ENCODE measurements around the gene SERPINE1.

Gene SERPINE1

DNA sequence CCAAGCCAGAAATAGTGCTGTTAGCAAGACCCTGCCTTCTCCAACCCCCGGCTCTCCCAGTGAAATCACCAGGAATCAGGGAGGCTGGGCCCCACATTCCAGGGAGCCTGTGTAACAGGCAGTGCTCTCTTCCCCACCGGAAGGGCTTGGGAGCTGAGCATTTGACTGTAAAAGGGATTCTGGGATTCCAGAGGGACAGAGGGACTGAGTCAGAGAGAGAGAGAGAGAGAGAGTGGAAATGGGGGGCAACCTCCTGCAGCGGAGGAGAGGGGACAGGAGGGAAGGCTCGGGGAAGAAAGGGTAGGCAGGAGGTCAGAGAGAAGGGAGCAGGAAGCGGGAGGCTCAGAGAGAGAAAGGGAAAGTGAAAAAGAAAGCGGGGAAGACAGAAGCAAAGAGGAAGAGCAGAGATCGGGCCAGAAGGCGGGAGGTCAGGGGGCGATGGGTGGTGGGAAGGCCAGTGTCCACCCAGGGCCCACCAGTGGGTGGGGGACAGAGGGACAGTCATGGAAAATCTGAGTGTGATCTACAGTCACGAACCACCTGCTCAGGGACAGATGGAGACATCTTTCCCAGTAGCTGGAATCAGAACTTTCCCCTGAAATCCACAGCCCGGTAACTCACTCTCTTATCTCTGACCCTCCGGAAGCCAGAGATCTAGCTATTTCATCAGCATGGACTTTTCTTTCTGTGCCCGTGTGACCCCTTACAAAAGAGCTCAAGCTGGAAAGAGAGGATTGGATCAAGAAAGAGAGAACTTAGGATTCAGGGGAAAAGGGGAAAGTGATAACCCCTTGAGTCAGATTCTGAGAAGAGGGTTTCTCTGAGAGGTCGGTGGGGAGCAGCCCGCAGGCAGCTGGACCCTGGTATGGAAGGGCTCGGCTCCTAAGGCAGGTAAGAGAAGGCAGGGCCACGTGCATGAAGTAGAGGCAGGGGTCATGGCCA, 4.6 kb upstream of the SERPINE1 start:
- POLR2A ChIA-PET: interaction anchor here (0.8 kb wide), 1 partner anchor 17 kb away, joined by 5 read pairs; no protein-coding TSS in a partner anchor
- CTCF ChIA-PET: interaction anchor here (1.0 to 9.9 kb wide), 5 partner anchors 14 to 160 kb away, joined by 3 to 81 read pairs (median 4); no protein-coding TSS in a partner anchor
- DNase-seq (ENCODE audit: extremely low spot score): peak; percentile 74
- TF ChIP-seq, protein P1, sequence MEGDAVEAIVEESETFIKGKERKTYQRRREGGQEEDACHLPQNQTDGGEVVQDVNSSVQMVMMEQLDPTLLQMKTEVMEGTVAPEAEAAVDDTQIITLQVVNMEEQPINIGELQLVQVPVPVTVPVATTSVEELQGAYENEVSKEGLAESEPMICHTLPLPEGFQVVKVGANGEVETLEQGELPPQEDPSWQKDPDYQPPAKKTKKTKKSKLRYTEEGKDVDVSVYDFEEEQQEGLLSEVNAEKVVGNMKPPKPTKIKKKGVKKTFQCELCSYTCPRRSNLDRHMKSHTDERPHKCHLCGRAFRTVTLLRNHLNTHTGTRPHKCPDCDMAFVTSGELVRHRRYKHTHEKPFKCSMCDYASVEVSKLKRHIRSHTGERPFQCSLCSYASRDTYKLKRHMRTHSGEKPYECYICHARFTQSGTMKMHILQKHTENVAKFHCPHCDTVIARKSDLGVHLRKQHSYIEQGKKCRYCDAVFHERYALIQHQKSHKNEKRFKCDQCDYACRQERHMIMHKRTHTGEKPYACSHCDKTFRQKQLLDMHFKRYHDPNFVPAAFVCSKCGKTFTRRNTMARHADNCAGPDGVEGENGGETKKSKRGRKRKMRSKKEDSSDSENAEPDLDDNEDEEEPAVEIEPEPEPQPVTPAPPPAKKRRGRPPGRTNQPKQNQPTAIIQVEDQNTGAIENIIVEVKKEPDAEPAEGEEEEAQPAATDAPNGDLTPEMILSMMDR (IDR thresholded peaks at IDR 0.05; ENCODE audit: control extremely low read depth, extremely low read depth, low read depth, missing control alignments): no peak

DNA sequence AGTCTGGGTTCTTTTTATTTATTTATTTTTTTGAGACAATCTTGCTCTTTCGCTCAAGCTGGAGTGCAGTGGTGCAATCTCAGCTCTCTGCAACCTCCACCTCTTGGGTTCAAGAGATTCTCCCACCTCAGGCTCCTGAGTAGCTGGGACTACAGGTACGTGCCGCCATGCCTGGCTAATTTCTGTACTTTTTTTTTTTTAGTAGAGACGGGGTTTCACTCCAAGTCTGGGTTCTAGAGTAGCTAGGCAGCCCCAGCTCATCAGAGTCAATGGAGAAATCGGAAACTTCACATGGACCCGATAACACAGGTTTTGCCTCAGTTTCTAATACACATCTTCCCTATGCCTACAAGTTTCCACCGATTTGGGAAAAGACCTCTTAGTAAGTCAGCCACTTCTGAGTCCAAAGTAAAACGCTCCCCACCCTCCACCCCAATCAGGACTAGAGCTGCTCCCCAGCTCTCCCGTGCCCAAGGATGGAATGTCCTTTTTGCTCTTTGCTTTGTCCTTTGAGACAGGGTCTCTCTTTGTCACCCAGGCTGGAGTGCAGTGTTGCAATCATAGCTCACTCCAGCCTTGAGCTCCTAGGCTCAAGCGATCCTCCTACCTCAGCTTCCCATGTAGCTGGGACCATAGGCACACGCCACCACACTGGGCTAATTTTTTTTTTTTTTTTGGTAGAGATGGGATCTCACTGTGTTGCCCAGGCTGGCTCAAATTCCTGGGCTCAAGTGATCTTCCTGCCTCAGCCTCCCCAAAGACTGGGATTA, 3.8 kb upstream of the SERPINE1 start:
- ChIA-PET POLR2A (no interaction called here), CTCF (interaction anchor here (1.2 to 9.9 kb wide), 4 partner anchors 14 to 159 kb away, joined by 4 to 81 read pairs (median 22); no protein-coding TSS in a partner anchor)
- TF ChIP-seq, protein P1 (IDR thresholded peaks at IDR 0.05; ENCODE audit: control extremely low read depth, extremely low read depth, low read depth, missing control alignments): no peak
- DNase-seq (ENCODE audit: extremely low spot score): no peak

DNA sequence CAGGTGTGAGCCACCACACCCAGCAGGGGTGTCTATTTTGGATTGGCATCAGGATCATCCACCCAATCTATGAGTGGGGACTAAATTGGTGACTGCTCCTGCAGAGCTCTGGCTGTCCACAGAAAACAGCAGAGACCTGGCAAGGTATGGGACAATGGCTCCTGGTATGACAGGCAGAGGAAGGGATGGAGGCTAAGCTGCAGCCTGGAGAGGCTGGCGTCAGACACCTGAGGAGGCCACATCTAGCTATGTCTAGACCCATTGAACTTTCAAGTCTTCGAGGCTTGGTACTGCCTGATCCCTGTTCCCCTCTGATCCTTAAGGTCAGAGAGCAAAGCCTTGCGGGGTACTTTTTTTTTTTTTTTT, 3.2 kb upstream of the SERPINE1 start:
- ChIA-PET POLR2A (no interaction called here), CTCF (interaction anchor here (1.5 to 9.9 kb wide), 3 partner anchors 13 to 159 kb away, joined by 4 to 81 read pairs (median 39); no protein-coding TSS in a partner anchor)
- TF ChIP-seq, protein P1 (IDR thresholded peaks at IDR 0.05; ENCODE audit: control extremely low read depth, extremely low read depth, low read depth, missing control alignments): no peak
- no peak for DNase-seq (ENCODE audit: extremely low spot score)

DNA sequence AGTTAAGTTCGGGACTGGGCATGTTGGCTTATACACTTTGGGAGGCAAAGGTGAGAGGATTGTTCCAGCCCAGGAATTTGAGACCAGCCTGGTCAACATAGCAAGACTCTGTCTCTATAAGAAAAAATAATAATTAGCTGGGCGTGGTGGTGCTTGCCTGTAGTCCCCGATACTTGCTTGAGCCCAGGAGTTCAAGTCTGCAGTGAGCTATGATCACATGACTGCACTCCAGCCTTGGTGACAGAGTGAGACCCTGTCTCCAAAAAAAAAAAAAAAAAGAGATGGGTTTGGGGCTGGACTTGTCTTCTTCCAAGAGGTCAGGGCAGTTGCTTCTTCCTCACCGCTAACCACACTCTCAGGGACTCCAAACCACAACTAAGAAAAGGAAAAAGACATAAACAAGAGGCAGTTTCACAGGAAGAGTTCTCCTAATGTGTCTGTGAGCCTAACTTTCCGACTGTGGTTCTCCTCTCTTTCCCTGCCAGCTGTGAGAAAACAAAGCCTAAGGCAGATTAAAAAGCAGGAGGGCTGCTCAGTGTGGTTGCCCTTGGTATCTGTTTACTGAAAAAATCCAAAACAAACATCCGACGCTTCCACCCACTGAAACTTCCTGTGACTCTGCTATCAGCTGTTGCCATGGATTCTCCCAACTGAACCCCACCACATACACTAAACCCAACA, 2.4 kb upstream of the SERPINE1 start:
- CTCF ChIA-PET: interaction anchor here (1.3 to 9.9 kb wide), 8 partner anchors 13 to 166 kb away, joined by 3 to 81 read pairs (median 7); partner anchors contain the start of gene FIS1
- DNase-seq (ENCODE audit: extremely low spot score): no peak
- POLR2A ChIA-PET: interaction anchor here (0.6 kb wide), 1 partner anchor 120 kb away, joined by 5 read pairs; no protein-coding TSS in a partner anchor
- TF ChIP-seq, protein P1 (IDR thresholded peaks at IDR 0.05; ENCODE audit: control extremely low read depth, extremely low read depth, low read depth, missing control alignments): no peak

DNA sequence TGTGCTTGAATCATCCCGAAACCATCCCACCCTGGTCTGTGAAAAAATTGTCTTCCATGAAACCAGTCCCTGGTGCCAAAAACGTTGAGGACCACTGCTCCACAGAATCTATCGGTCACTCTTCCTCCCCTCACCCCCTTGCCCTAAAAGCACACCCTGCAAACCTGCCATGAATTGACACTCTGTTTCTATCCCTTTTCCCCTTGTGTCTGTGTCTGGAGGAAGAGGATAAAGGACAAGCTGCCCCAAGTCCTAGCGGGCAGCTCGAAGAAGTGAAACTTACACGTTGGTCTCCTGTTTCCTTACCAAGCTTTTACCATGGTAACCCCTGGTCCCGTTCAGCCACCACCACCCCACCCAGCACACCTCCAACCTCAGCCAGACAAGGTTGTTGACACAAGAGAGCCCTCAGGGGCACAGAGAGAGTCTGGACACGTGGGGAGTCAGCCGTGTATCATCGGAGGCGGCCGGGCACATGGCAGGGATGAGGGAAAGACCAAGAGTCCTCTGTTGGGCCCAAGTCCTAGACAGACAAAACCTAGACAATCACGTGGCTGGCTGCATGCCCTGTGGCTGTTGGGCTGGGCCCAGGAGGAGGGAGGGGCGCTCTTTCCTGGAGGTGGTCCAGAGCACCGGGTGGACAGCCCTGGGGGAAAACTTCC, 784 bp upstream of the SERPINE1 start:
- ChIA-PET CTCF (interaction anchor here (0.9 to 9.9 kb wide), 12 partner anchors 7 to 157 kb away, joined by 3 to 81 read pairs (median 4); partner anchors contain the start of gene FIS1), POLR2A (interaction anchor here (0.5 to 1.2 kb wide), 3 partner anchors 12 to 224 kb away, joined by 3 to 6 read pairs (median 3); no protein-coding TSS in a partner anchor)
- DNase-seq (ENCODE audit: extremely low spot score): peak; percentile 43
- TF ChIP-seq, protein P1 (IDR thresholded peaks at IDR 0.05; ENCODE audit: control extremely low read depth, extremely low read depth, low read depth, missing control alignments): no peak
